GM03348 (cell line): ENCODE results near the gene UTP15.

Experiments used
- DNase-seq: peaks from one replicate; pipeline ENCODE4 v3.0.0; 2012; ENCODE audit warnings: low spot score

The UTP15 gene

DNA sequence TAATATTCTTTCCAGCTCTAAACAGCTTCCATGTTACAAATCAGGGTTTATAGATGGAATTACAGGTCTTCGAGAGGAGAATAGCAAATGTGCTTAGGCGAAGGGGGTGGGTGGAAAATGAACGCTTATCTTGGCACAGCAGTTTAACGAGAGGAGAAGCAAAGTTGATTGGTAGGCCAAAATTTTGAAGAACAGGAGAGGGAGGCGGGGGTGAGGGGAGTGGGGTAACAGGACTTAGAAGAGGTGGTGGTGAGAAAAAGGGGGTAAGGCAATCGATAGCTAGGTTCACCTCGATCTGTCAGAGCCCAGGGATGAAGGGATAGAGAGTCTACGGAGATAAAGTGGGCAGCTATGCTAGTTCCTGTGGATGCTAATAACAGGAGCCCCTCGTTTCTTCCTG is 868 bp upstream of the UTP15 start:
- DNase-seq: peak; percentile 19

DNA sequence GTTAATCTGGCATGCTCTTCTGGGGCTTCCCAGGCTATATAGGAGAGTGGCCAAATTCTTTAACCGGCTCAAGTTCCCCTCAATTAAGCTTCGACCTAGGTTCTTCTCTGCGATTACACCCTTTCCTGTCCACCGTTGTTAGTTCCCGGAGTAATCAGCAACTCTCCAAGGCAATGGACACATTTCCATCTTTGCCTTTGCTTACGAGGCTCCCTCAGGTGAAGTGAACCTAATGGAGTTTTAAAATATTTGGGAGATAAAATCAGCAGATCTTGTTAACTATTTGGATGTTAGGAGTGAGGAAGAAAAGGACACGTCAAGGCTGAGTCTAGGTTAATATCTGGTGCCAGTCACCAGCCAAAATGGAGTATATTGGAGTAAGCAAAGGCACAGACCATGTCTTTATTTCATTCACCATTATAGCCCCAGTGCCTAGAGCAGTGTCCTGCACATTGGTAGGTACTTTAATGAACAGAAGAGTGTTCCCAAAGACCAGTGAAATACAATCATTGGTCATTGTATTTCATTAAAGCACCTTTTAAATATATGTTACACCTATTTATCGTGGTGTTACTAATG is 515 bp downstream of the UTP15 start:
- no peak for DNase-seq

DNA sequence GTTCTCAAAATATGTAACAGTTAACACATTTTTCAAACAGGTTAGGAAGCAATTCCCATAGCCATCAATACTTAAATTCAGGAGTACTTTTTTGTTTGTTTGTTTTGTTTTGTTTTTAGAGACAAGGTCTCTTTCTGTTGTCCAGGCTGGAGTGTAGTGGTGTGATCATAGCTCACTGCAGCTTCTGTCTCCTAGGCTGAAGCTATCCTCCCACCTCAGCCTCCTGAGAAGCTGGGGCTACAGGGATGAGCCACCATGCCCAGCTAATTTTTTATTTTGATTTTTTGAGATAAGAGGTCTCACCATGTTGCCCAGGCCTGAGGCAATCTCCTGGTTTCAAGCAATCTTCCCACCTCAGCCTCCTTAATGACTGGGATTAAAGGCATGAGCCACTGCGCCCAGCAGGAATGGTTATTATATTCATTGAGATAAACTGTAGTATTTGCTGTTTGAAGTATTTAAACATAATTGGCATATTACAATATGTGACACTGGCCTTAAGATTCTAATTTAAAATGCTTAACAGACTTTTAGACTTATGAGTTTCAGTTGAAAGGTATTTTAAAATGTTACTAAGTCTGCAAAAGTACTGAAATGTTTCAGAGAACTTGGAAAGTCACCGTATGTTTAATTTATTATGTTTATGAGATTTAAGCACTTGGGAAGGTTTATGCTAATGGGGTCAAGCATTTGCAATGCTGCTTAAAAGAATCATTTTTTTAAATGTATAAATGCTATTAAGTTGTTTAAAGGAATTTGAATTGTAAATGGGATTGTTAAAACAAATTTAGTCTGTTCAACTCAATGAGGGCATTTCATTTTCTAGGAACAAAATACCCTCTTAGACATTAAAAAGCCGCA is 17.0 kb downstream of the UTP15 start:
- DNase-seq: no peak

DNA sequence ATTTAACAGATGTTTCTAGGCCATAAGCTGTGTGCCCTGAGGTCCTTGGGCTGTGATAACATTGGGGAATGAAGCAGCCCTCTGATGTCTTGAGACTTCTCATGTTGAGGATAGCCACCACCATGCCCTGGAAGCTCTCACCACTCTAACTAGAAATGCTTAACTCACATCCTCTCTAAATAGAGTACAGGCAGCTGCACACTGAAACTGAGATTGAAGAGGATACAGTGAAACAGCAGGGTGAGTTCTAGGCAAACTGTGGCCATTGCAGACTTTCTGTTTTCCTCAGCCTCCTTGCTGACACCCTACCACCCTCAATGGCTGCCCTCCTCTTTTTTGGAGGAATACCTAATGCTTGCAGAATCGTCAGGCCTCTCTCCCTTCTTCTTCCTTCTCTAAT is 22.4 kb downstream of the UTP15 start:
- DNase-seq: no peak

DNA sequence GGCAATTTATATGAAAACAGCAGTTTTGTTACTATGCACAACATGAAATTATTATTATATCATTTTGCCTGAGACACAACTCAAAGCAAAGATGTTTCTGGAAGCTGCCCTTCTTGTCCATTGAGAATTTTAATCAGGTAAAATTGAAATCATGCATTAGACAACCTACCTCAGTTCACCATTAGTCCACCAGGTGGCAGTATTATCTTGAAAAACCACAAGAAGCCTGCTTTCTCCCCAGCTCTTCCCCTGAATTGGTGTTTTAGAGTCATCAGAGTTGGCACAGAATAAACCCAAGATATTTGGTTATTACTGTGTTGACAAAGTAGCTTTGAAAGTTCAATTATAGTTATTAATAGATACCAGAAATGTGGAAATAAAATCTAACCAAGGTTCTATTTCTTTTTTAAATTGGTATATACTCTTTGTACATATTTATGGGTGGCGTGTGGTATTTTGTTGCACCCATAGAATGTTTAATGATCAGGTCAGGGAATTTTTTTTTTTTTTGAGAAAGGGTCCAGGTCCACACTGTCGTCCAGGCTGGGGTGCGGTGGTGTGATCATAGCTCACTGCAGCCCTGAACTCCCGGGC is 25.7 kb downstream of the UTP15 start:
- DNase-seq: peak; percentile 79

- no peak for DNase-seq
Measured at GRCh38 chr5:73591698-73592501, 26.4 kb downstream of the UTP15 start.

GRCh38 chr5:73592551-73592950 is 27.0 kb downstream of the UTP15 start:
- DNase-seq: peak; percentile 9

DNA sequence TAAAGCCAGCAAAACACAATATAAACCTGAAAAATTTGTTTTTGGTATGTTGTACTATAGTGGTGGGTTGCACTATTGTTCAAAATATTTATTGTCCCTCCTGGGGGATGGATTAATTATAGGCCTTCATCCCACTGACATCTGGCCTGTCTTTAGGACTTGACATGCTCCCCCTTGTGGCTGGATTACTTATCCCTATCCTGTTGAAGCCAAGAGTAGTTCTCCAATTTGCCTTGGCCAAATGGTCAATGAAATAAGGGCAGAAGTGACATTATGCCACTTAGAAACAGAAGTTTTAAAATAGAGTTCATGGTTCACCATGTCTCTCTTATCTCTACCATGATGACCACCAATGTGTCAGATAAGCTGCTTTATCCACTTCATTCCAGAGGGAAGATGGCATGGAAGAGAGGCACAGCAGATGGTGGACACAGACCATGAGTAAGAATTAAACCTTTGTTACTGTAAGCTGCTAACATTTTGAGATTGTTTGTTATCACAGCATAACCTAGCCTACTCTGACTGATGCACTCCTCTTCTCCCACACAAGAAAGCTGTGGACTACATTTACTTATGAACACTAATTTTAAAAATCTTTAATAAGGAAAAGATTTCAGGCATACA is 31.3 kb downstream of the UTP15 start:
- DNase-seq: no peak

DNA sequence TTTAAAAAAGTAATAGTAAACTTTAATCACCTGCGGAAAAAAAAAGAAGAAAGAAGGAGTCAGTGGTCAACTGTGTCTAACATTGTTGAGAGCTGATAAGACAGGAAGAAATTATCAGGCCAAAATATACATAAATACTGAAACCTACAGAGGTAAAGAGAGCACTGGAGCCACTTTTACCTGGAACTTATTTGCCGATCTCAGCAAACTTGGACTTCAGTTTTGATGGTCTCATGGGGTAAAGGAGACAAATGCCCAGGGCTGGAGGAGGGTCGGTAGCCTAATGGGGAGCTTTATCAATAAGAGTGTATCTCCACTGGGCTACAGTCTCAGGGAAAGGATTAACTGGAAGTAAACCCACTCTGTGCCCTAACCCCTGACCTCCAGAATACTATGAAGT is 33.8 kb downstream of the UTP15 start:
- DNase-seq: no peak

DNA sequence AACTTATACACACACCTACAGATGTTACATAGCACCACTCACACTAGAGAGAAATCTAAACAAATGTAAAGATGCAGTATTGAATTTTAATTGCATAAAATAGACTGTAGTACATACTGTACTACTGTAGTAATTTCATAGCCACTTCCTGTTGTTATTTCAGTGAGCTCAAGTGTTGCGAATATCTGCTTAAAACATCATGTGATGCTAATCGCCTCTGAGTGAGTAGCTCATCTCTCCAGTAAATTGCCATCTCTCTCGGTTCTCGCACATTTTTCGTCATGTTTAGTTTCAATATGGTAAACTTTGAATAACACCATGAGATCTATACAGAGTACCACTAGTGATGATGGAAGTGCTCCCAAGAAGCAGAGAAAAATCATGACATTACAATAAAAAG is 38.5 kb downstream of the UTP15 start:
- no peak for DNase-seq

DNA sequence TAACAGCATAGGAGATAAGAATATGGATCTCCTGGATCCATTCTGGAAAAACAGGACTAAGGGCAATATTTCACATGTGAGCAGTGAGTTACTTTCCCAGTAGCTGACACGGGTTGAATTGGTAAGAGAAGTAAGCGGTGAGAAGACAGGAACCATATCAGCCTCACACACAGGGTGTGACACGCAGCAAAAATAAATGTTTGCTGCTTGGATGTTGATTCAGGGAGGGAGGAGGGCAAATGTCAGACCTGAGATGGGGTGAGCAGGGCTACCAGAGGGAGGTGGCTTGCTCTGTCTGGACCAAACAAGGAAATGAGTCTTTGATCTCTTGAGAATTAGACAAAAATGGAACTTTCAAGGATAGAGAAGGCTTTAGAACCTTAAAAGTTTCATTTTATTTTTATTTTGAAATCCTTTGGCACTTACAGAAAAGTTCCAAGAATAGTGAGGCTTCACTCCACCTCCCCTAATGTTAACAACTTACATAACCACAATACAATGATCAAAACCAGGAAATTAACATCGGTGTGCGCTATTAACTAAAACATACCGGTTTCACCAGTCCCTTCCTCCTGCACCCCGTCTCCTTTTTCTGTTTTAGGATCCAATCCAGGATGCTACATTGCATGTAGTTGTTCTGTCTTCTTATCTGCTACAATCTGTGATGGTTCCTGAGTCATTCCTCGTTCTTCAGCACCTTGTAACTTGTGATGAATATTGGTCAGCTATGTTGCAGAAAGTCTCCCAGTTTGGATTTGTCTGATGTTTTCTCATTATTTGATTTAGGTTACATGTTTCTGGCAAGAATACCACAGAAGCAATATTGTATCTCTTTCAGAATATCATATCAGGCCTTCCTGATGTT is 39.9 kb downstream of the UTP15 start:
- DNase-seq: peak; percentile 12

DNA sequence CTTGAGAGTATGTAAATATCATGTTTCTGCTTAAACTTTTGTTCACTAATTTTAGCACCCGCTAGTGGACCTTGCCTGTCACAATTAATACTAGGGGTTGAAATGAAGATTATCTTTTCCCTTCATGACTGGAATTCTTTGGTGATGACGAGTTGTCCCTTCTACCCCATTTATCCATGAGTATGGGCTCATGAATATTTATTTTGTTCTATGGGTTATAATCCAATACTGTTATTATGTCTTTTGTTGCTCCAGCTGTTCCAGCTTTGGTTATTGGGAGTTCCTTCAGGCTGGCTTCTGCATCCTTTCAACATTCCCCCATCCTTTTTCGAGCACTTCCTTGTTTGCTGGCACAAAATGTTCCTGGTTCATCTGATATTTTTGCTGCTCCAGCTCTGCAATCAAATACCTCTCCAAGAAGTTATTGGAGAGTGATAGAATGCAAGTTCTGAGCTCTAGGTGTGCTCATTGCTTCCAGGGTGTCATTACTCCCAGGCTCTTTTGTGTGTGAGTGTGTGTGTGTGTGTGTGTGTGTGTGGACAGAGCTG is 40.7 kb downstream of the UTP15 start:
- no peak for DNase-seq

- DNase-seq: no peak
Measured at GRCh38 chr5:73607228-73607627, 41.7 kb downstream of the UTP15 start.

GRCh38 chr5:73612799-73613198 is 47.3 kb downstream of the UTP15 start:
- DNase-seq: no peak

GRCh38 chr5:73615085-73615484 is 49.5 kb downstream of the UTP15 start:
- no peak for DNase-seq

GRCh38 chr5:73615947-73616346 is 50.4 kb downstream of the UTP15 start:
- no peak for DNase-seq

- peak; percentile 45 for DNase-seq
Measured at GRCh38 chr5:73617510-73618279, 52.2 kb downstream of the UTP15 start.

DNA sequence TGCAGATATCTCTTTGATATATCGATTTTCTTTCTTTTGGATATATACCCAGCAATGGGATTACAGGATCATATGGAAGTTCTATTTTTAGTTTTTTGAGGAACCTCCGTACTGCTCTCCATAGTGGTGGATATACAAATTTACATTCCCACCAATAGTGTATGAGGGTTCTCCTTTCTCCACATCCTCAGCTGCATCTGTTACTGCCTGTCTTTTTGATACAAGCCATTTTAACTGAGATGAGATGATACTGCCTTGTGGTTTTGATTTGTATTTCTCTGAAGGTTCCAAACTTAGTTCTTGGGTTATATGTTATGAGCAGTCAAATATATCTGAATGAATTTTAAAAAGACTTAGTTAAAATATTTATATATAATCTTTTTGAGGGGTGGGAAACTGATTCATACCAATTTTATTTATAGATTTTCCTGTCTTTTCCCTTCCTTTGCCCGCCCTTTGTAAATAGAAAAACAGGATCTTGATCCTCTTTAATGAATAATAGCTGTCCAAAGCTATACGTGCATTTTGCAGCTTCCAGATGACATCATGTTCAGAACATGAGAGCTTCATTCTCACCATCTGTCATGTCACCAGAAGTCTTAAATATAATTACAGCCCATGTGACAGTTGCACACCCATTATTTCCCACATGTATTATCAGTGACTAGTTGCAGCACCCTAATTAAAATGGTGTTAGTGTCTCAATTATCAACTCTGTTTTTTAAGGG is 54.2 kb downstream of the UTP15 start:
- DNase-seq: no peak

DNA sequence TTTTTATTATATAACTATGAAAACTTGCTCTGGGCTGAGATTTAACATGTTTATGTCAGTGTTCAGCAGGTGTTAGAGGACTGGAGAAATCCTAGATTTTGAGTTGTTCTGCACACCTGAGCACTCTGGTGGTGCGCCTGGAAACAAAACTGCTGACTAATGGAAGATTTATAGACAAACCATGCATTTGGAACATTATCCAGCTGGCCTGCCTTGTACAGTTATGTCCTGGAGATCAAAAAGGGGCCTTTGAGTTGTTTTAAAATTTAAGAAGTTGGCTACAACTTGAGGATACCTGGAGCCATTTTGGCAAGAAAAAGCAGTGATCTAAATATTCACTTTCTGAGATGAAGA is 54.8 kb downstream of the UTP15 start:
- DNase-seq: no peak
